GM21576 (cell line): ENCODE data around the gene HIVEP2.

Experiments used
- ATAC-seq: cut with Tn5 transposase; IDR thresholded peaks from one replicate; pipeline ENCODE4 v1.9.1; 2021; ENCODE audit warnings: mild to moderate bottlenecking, moderate library complexity; ENCODE audit not compliant: unreplicated experiment

HIVEP2 gene

DNA sequence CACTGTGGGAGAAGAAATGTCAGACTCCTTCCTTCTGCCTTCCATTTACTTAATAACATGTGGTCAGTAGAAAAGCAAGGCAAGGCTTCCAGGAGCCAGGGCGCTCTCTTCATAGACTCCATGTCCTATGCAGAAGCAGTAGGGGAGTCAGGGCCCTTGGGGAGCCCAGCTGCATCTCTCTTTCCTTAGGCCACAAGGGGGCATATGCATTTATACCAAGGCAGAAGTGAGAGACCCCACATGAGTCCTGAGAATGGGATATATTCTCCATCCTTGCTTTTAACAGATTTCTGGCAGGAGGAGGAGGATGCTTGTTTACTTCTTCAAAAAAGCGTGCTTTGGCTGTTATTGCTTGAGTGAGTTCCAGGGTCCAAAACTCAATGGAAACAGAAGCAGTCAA is 198.5 kb downstream of the HIVEP2 start:
- ATAC-seq: no peak

GRCh38 chr6:142744836-142745235 is 200.1 kb downstream of the HIVEP2 start:
- ATAC-seq: no peak

GRCh38 chr6:142740449-142740848 is 204.5 kb downstream of the HIVEP2 start:
- ATAC-seq: no peak

- ATAC-seq: no peak
Measured at GRCh38 chr6:142738731-142739130, 206.2 kb downstream of the HIVEP2 start.

DNA sequence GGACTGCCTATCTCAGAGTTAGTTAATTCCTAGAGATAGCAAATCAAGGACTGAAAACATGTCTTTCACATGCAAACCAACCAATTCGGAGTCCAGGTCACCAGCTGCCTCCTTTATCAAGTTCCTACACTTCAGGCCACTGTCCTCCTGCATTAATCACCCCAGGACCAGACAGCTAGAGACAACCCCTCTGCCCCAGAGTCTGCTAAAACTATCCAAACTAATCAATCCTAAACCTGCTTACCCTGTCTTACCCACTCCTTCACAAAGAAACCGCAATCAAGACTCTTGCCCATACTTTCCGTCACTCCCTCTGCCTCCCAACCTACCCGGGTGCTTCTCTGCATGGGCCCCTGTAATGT is 207.0 kb downstream of the HIVEP2 start:
- ATAC-seq: no peak

GRCh38 chr6:142737368-142738034 is 207.5 kb downstream of the HIVEP2 start:
- ATAC-seq: no peak

GRCh38 chr6:142735204-142735603 is 209.8 kb downstream of the HIVEP2 start:
- no peak for ATAC-seq

DNA sequence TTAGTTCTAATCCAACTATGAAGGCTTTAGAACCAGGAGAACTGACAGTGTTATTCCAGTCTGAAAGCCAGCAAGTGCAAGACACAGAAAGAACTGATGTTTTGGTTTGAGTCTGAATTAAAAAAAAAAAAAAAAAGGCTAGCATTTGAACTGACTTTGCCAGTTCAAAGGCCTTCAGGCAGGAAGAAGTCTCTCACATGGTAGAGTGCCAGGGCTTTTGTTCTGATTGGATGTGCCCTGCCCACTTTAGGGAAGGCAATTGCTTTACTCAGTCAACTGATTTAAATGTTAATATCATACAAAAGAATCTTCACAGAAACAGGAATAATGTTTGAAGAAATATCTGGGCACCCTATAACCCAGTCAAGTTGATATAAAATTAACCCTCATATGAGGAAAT is 212.2 kb downstream of the HIVEP2 start:
- ATAC-seq: no peak

DNA sequence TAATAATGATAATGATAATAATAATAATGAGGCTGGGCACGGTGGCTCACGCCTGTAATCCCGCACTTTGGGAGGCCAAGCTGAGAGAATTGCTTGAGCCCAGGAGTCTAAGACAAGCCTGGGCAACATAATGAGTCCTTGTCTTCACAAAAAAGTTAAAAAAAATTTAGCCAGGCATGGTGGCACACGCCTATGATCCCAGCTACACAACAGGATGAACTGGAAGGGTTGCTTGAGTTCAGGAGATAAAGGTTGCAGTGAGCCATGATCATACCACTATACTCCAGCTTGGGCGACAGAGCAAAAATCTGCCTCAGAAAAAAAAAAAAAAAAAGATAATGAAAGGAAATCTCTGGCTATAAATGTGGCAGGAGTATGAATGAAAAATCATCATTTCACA is 213.4 kb downstream of the HIVEP2 start:
- ATAC-seq: no peak

GRCh38 chr6:142729618-142730017 is 215.4 kb downstream of the HIVEP2 start:
- ATAC-seq: no peak

GRCh38 chr6:142728910-142729481 is 216.0 kb downstream of the HIVEP2 start:
- no peak for ATAC-seq

GRCh38 chr6:142728364-142728763 is 216.6 kb downstream of the HIVEP2 start:
- no peak for ATAC-seq

GRCh38 chr6:142726616-142727015 is 218.4 kb downstream of the HIVEP2 start:
- no peak for ATAC-seq

DNA sequence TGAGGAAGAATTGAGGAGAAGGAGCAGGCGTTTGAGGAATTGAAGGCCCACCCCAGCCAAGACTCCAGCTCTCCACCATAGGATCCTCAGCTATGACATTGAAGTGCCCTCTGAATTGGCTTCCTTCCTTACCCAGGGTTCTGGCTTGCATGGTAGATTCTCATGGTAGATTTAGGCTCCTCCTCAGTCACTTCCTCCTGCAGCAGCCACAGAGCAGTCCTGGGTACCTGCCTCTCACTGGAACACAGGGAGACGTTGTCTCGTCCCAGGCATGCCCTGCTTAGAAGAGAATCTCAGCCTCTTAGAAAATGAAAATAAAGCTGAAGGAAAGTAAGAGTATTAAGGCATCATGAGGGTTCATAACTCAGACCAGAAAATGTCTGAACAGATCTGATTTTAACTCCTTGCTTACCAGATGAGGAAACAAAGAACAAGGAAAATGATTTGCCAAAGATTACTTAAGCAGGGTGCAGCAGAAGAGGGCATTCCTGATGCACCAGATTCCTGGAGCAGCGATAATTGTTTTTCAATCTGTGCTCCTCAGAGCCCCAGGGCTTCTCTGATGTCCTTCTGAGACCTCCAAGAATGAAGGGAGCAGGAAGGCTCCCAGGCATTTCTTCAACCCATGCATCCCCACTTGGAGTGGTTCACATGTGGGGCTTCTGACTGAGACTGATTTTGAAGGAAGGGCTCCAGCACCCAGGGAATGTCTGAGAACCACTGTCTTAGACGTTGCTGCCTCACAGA is 219.8 kb downstream of the HIVEP2 start:
- ATAC-seq: no peak

DNA sequence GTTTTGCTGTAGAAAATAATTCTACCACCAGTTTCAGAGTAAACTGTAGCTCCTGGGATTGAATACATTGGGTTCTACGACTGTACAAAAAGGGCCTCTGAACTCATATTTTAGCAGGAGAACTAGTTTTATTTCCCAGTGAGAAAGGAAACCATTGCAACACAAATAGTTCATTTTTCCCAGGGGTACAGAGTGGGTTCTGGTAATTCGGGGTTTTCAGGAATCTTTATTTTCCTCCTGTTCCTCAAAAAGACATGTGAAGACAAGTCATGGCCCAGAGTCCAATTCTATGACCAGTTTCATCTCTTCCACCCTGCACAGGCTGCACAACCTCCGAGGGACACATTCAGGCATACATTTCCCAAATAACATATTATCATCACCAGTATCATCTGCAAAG is 222.1 kb downstream of the HIVEP2 start:
- ATAC-seq: no peak

DNA sequence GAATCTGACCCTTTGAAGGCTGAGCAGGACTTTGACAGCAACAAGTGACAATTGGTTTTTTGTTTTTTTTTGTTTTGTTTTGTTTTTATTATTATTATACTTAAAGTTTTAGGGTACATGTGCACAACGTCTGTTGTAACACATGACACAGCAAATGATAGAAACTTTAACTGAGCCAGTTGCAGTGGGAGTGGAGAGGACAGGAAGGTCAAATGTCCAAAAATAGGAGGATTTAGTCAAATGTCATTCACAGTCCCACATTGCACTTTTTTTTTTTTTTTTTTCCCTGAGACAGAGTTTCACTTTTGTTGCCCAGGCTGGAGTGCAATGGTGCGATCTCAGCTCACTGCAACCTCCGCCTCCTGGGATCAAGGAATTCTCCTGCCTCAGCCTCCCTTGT is 223.0 kb downstream of the HIVEP2 start:
- ATAC-seq: no peak

- ATAC-seq: no peak
Measured at GRCh38 chr6:142721215-142721920, 223.6 kb downstream of the HIVEP2 start.

DNA sequence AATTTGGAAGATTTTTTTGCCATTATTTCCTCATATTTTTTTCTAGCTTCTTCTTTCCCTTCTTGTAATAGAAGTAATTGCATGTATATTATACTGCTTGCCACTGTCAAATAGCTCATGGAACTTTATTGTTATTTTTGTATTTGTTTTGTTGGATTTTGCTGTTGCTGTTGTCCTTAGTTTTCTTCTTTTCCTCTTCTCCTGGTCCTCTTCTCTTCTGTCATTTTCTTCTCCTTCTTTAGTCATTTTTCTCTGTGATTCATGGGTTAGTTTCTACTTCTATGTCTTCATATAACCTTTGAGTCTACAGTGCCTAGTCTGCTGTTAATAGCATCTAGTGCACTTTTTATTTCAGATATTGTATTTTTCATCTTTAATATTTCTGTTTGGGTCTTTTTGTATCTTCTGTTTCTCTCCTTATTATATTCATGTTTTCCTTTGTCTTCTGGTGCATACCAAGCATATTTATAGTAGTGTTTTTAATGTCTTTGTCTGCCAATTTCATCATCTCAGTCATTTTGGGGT is 226.2 kb downstream of the HIVEP2 start:
- no peak for ATAC-seq

DNA sequence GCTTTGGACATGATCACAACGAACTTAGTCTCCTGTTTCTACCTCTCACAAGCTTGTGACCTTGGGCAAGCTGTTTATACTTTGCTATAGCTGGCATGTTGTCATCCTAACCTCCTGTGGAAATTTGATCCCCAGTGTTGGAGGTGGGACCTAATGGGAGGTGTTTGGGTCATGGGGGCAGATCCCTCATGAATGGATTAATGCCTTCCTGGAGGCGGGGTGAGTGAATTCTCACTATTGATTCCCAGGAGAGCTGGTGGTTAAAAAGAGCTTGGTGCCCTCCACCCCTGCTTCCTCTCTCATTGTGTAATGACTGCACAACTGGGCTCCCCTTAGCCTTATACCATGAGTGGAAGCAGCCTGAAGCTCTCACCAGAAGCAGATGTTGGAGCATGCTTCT is 228.9 kb downstream of the HIVEP2 start:
- no peak for ATAC-seq

DNA sequence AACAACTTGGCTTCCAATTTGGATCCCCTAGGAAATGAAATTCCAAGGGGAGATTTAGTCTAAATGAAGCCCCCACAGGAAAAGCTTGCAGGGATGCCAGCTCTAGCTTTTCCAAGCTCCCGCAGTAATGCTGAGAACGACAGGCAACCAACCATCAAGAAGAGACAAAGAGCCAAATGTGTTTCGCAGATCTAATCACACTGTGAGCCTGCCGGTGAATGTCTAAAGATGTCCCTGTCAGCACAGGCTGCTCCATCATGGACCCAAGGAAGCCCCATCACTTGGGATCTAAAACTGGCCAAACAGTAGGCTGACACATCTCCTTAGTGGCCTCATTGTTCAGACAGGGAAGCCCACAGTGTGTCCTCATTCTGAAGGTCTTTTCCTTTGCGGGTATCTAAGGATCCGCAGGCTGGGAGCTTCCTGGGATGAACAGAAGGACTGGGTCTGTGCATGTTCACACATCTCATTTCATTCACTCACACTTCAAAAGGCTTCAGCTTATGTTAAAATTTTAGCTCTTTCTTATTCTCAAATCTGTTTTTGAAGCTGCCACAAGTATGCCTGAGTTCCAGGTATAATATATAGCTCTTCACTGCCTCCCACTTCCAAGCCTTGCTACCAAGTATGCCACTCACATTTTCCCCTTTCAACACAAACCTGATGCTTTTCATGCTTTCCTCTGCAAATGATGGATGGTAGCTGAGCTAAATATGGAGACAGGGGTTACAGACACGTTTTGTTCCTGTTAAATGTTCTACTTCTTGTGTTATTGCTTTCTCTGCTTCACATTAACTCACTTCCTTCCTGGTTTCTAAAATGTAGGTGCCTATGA is 229.8 kb downstream of the HIVEP2 start:
- ATAC-seq: no peak

GRCh38 chr6:142713959-142714358 is 231.0 kb downstream of the HIVEP2 start:
- no peak for ATAC-seq
